Upper lobe of left lung (tissue), 4 donors: ENCODE results near the gene GTPBP4.

Source experiments
- CTCF ChIP-seq, 6 experiments: fragments of 450-650 bp in 4 of 6; fragments of 200-600 bp in 2 of 6; sonication (generic) in 2 of 6; IDR thresholded peaks; one replicate each; pipeline ENCODE4 v1.5.1; 2016 to 2019; ENCODE audit warnings: antibody characterized with exemption in 6 of 6
- EP300 ChIP-seq, 4 donors: sonication (generic); formaldehyde crosslinking; IDR thresholded peaks; one replicate each; pipeline ENCODE4 v1.5.1; 2017; ENCODE audit warnings: antibody characterized with exemption in 4 of 4, control low read depth in 2 of 4
- POLR2A ChIP-seq, 4 donors: fragments of 450-650 bp; IDR thresholded peaks; one replicate each; pipeline ENCODE4 v1.5.1; 2016 to 2017; ENCODE audit warnings: antibody characterized with exemption in 4 of 4, mild to moderate bottlenecking in 2 of 4
- POLR2AphosphoS5 ChIP-seq, 2 donors: sonication (generic); formaldehyde crosslinking; IDR thresholded peaks; one replicate each; pipeline ENCODE4 v1.5.1; 2017; ENCODE audit warnings: antibody characterized with exemption in 2 of 2

GRCh38 chr10:1026578-1026977 is 38.3 kb downstream of the GTPBP4 start:
- no peak for TF ChIP-seq POLR2A (IDR thresholded peaks at IDR 0.05)
- TF ChIP-seq POLR2AphosphoS5 (IDR thresholded peaks at IDR 0.05): no peak
- no peak for TF ChIP-seq CTCF (IDR thresholded peaks at IDR 0.05)
- TF ChIP-seq EP300 (IDR thresholded peaks at IDR 0.05): no peak
